K562 (cell line): Measurements from ENCODE around the gene CD300E. TPM values are rescaled to one million over a fixed set of nuclear protein-coding genes. Genes with fewer than 3 reads are reported as not detected.

Experiments
- ATAC-seq: fragments of 200-7000 bp; cut with Tn5 transposase; 3 replicates; pipeline ENCODE4 v1.9.1; 2020; ENCODE audit warnings: moderate library complexity
- BruUV-seq: library from RNA; stranded (reverse); fragments of 400-500 nt; replicated peaks from 2 replicates; lab custom pipeline; 2021; lab: Mats Ljungman, UMichigan
- CTCF ChIA-PET: fragments of 300-600 bp; formaldehyde crosslinking; extraction: SDS; loops from one replicate; lab custom pipeline; 2021; ENCODE audit warnings: low intra/inter-chr PET ratio; lab: Yijun Ruan, JAX
- POLR2A ChIA-PET: fragments of 300-600, 350-650 bp; sonication (Branson Sonifier 250); formaldehyde crosslinking; extraction: SDS; loops from one replicate; lab custom pipeline; 2021; ENCODE audit warnings: antibody characterized with exemption, inconsistent platforms; lab: Yijun Ruan, JAX
- DNase-seq, 4 experiments: peaks; one replicate each; pipeline versions ENCODE4 v3.0.0 to v3.0.0-alpha.2; 2011 to 2018; ENCODE audit warnings: low spot score in 3 of 4, mixed read lengths in 3 of 4; ENCODE audit errors: extremely low read depth in 1 of 4
- FAIRE-seq: peaks from 2 replicates; lab custom pipeline; 2011; peaks lifted over from hg19 to GRCh38; lab: Jason Lieb, UNC
- H2AFZ ChIP-seq: 2 replicates; pipeline ENCODE4 v1.6.0; 2011; ENCODE audit warnings: low read depth, low read length, control low read depth, inconsistent platforms
- H3K27ac ChIP-seq: fragments of 200-600 bp; 3 replicates; pipeline ENCODE4 v1.8.0; 2011; ENCODE audit warnings: low read depth, mild to moderate bottlenecking, control low read depth, inconsistent platforms, low read length, moderate library complexity, mixed read lengths; ENCODE audit errors: extremely low read depth
- H3K27me3 ChIP-seq, 2 experiments: fragments of 300-600 bp in 1 of 2; 2 replicates in 1 of 2; 3 replicates in 1 of 2; pipeline versions ENCODE4 v1.6.0 to v1.8.0; 2011; ENCODE audit warnings: inconsistent platforms in 2 of 2, low read length in 2 of 2, mild to moderate bottlenecking in 1 of 2, mixed read lengths in 1 of 2, moderate library complexity in 1 of 2; ENCODE audit not compliant: control insufficient read depth in 2 of 2, insufficient read depth in 2 of 2
- H3K36me3 ChIP-seq: fragments of 300-600 bp; 3 replicates; pipeline ENCODE4 v1.8.0; 2011; ENCODE audit warnings: mild to moderate bottlenecking, low read length, inconsistent platforms; ENCODE audit not compliant: control insufficient read depth, insufficient read depth
- H3K4me1 ChIP-seq, 2 experiments: fragments of 200-600 bp in 1 of 2; replicated peaks in 1 of 2; 2 replicates in 1 of 2; 3 replicates in 1 of 2; pipeline versions ENCODE4 v1.5.1 to v1.8.0; 2011; ENCODE audit warnings: inconsistent platforms in 2 of 2, low read length in 2 of 2, mild to moderate bottlenecking in 1 of 2, mixed read lengths in 1 of 2, moderate library complexity in 1 of 2; ENCODE audit not compliant: control insufficient read depth in 2 of 2, insufficient read depth in 2 of 2
- H3K4me2 ChIP-seq: 2 replicates; pipeline ENCODE4 v1.6.1; 2011; ENCODE audit warnings: low read length, control low read depth, inconsistent platforms, mixed read lengths; ENCODE audit not compliant: insufficient read depth
- H3K4me3 ChIP-seq: fragments of 200-600 bp; sonication (generic), shearing (Covaris generic); 2 replicates; pipeline ENCODE4 v1.5.1; 2016; ENCODE audit warnings: control low read depth, inconsistent platforms
- H3K79me2 ChIP-seq: fragments of 200-600 bp; 3 replicates; pipeline ENCODE4 v1.8.0; 2011; ENCODE audit warnings: low read length, inconsistent platforms; ENCODE audit not compliant: control insufficient read depth, insufficient read depth
- H3K9ac ChIP-seq, 2 experiments: 2 replicates each; pipeline versions ENCODE4 v1.6.0 to v1.6.1; 2011; ENCODE audit warnings: low read depth in 2 of 2, low read length in 2 of 2, control low read depth in 1 of 2, inconsistent platforms in 1 of 2, mild to moderate bottlenecking in 1 of 2, mixed read lengths in 1 of 2; ENCODE audit not compliant: insufficient read depth in 1 of 2
- H3K9me1 ChIP-seq: one replicate; pipeline ENCODE4 v1.6.0; 2011; ENCODE audit warnings: inconsistent platforms, mild to moderate bottlenecking, low read length, moderate library complexity; ENCODE audit not compliant: control insufficient read depth, insufficient read depth
- H3K9me3 ChIP-seq: replicated peaks from 2 replicates; pipeline ENCODE4 v1.5.1; 2011; ENCODE audit warnings: low read depth, low read length, inconsistent platforms; ENCODE audit not compliant: control insufficient read depth, insufficient read depth
- H4K20me1 ChIP-seq: replicated peaks from 2 replicates; pipeline ENCODE4 v1.6.1; 2011; ENCODE audit warnings: low read length, inconsistent platforms, mixed read lengths; ENCODE audit not compliant: control insufficient read depth, insufficient read depth
- PYGO2 ChIP-seq: fragments of 450-650 bp; IDR thresholded peaks from 2 replicates; pipeline ENCODE4 v1.6.1; 2016; ENCODE audit warnings: mild to moderate bottlenecking, missing genetic modification characterization, moderate library complexity, missing compliant biosample characterization
- TSC22D4 ChIP-seq: fragments of 450-650 bp; IDR thresholded peaks from 2 replicates; pipeline ENCODE4 v1.6.1; 2016; ENCODE audit warnings: missing genetic modification characterization, missing biosample characterization, control low read depth
- ZNF224 ChIP-seq: sonication (generic); formaldehyde crosslinking; IDR thresholded peaks from 2 replicates; pipeline ENCODE4 v1.8.0; 2022; ENCODE audit warnings: mild to moderate bottlenecking, missing genetic modification reagents
- WGBS: fragments of 100-300 bp; shearing (Covaris generic); methylation state at CpG from one replicate; pipeline ENCODE4 v1.1.6; 2016; ENCODE audit warnings: low coverage, mixed read lengths; ENCODE audit not compliant: insufficient coverage; ENCODE audit errors: missing lambda C conversion rate; 5-methylcytosine and 5-hydroxymethylcytosine counted together
- in situ Hi-C: fragments of 300-500 bp; cut with MboI; formaldehyde crosslinking; loops from 4 replicates; pipeline ENCODE4 v1.15.0; 2018; ENCODE audit warnings: inconsistent platforms, mixed read lengths
- intact Hi-C: fragments of 100-400 bp; cut with micrococcal nuclease; formaldehyde crosslinking; loops from 2 replicates; pipeline ENCODE4 v1.14.2; 2022
- polyA plus RNA-seq, 8 experiments: library from polyadenylated mRNA; depleted of rRNA in 4 of 8; stranded (reverse) in 5 of 8; unstranded in 3 of 8; fragments of >200 nt; fragmentation: Nextera tagmentation in 2 of 8; fragmentation: Illumina TruSeq in 1 of 8; extraction: Ambion mirVana in 2 of 8; extraction: Trizol in 1 of 8; gene quantifications; 2 replicates each; pipeline versions ENCODE4 v1.2.1 to v1.2.3, GENCODE V29; 2011 to 2014; ENCODE audit warnings: inconsistent platforms in 1 of 8, missing spikeins in 1 of 8
- total RNA-seq, 7 experiments: library from RNA; depleted of rRNA in 6 of 7; stranded (reverse); fragments of >200 nt in 6 of 7; fragmentation: Illumina TruSeq in 2 of 7; extraction: Trizol in 2 of 7; gene quantifications; 2 replicates each; pipeline versions ENCODE4 v1.2.1 to v1.2.3, GENCODE V29; 2011 to 2021; ENCODE audit warnings: low replicate concordance in 1 of 7
- TF ChIP-seq, protein P1 (sequence below): fragments of 450-650 bp; formaldehyde crosslinking; IDR thresholded peaks from 2 replicates; pipeline ENCODE4 v1.4.0; 2020; ENCODE audit warnings: mild to moderate bottlenecking, moderate library complexity

CD300E gene
- total and polyA plus RNA-seq, 9 of the 15 experiments (the other 6 are each of a cell fraction or from before 2014, with no cell fraction given) = not detected

DNA sequence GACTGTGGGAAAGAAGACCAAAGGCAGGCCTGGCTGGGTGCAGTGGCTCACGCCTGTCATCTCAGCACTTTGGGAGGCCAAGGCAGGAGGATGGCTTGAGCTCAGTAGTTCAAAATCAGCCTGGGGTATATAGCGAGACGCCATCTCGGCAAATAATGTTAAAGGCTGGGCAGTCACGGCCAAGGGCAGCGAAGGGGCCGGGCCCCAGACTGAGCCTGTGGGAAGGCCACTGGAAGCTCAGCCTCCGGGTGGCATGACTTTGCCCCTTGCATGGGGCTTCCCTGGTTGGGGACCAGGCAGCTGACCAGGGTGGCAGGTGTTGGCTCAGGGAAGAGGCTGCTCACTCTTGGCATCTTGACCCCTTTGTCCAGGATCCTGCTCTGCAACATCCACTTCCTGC is 17.5 kb downstream of the CD300E start (continued):
- TF ChIP-seq, protein P1, sequence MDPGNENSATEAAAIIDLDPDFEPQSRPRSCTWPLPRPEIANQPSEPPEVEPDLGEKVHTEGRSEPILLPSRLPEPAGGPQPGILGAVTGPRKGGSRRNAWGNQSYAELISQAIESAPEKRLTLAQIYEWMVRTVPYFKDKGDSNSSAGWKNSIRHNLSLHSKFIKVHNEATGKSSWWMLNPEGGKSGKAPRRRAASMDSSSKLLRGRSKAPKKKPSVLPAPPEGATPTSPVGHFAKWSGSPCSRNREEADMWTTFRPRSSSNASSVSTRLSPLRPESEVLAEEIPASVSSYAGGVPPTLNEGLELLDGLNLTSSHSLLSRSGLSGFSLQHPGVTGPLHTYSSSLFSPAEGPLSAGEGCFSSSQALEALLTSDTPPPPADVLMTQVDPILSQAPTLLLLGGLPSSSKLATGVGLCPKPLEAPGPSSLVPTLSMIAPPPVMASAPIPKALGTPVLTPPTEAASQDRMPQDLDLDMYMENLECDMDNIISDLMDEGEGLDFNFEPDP (CRISPR knock-in tag) = no peak
- TF ChIP-seq TSC22D4 (no peak), PYGO2 (tag) (no peak)

DNA sequence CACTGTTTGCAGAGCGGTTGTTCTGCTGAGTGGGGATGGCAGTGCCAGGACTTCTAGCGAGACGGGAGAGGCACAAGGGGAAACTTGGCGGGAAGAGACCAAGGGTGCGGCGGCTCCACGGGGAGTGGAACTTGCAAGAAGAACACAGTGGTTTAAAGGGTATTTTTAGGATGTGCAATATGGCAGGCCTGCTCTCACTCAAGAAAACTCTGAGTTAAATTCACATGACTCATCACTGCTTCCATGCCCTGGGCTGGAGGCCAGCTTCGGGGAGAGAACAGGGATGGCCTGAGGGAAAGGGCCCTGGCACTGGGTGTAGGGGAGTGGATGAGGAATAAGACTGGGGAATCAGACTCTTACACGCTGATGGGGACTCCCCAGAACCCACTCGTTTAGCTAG is 18.2 kb downstream of the CD300E start:
- no peak overlapping the region for H3K9ac ChIP-seq
- no peak overlapping the region for H2AFZ ChIP-seq
- ATAC-seq (no peak), DNase-seq (no peak), FAIRE-seq (no peak)
- TF ChIP-seq ZNF224 (CRISPR knock-in tag) = no peak
- peaks cover 3 to 60% of the 10 kb centered on the region in 2 experiments; a peak in 3 of 5 replicates for H3K27me3 ChIP-seq
- intact Hi-C loops = no loop called here
- H3K9me1 ChIP-seq = no peaks in the 10 kb centered on the region
- ChIA-PET CTCF (no interaction called here), POLR2A (interaction anchor here (1.1 kb wide), 1 partner anchor 13 kb away, joined by 6 read pairs; no protein-coding TSS in a partner anchor)
- no peaks in the 10 kb centered on the region for H3K4me1 ChIP-seq
- BruUV-seq = no TSS peak
- no peaks in the 10 kb centered on the region for H3K79me2 ChIP-seq
- H3K4me2 ChIP-seq = no peak overlapping the region
- H3K27ac ChIP-seq = no peak overlapping the region
- WGBS = 2% methylated on average over 10 of the region's 10 CpGs
- no peaks in the 10 kb centered on the region for H3K9me3 ChIP-seq
- no peaks in the 10 kb centered on the region for H3K36me3 ChIP-seq
- in situ Hi-C loops = no loop called here
- peaks cover 2% of the 10 kb centered on the region; the same call in 1 of the 2 replicates for H4K20me1 ChIP-seq
- no peak overlapping the region for H3K4me3 ChIP-seq
